Astrocyte of the hippocampus (primary cell): ENCODE measurements around the gene AP3S1.
A peak's percentile ranks its signal among the peaks of the same experiment; 100 is the strongest.
"Not testable (repeated sequence)": the region's sequence is repeated elsewhere in the genome, so short reads cannot be mapped to it uniquely, and the experiment has no call there.

Experiments used
- DNase-seq: peaks from one replicate; pipeline ENCODE4 v3.0.0; 2011; ENCODE audit warnings: low read depth, low spot score

The AP3S1 gene

GRCh38 chr5:115824983-115825382 lies 16.8 kb upstream of the AP3S1 start:
- DNase-seq = not testable (repeated sequence)

- no peak for DNase-seq
Measured at GRCh38 chr5:115825948-115826347, 15.8 kb upstream of the AP3S1 start.

- no peak for DNase-seq
Measured at GRCh38 chr5:115829913-115830312, 11.8 kb upstream of the AP3S1 start.

GRCh38 chr5:115831163-115831768 lies 10.5 kb upstream of the AP3S1 start:
- DNase-seq = peak; percentile 62

GRCh38 chr5:115835481-115835880 lies 6.3 kb upstream of the AP3S1 start:
- no peak for DNase-seq

DNA sequence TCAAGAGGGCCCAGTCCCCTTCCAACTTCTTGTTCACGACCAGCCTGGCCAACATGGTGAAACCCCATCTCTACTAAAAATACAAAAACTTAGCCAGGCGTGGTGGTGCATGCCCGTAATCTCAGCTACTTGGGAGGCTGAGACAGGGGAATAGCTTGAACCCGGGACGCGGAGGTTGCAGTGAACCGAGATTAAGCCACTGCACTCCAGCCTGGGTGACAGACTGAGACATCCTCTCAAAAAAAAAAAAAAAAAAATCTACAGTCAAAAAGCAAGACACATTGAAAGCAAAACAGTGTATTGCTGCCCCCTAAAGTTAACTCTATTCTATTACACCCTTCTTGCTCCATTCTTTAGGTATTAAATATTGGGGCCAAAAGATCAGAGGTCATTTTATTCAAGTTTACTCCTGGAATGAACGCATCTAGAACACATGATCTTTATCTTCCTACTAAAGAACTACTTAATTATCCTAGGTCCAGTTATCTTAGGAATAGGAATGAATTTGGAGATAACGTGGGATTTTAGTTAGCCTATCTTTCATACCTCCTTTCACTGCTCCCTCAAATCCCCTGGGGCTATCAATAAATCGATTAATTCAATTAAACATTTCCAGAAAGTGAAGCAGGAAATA lies 2.7 kb upstream of the AP3S1 start:
- DNase-seq = peak; percentile 56

DNA sequence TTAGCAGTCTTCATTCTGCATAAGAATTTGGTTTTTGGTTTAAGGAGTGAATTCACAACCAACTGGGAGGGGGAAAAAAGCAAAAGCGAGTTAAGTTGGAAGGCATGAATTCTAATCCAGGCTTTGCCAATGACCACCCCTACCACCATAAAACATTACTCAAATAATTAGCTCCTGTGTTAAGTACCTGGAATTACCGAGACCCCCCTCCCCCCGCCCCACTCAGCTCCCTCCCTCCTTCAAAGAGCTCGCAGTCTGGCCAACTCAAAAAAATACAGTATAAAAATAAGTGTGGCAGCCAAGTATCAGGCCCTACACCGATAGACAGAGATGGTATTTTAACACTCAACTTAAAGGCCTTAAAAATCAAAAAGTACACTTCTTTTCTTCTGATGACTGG lies 862 bp upstream of the AP3S1 start:
- no peak for DNase-seq

DNA sequence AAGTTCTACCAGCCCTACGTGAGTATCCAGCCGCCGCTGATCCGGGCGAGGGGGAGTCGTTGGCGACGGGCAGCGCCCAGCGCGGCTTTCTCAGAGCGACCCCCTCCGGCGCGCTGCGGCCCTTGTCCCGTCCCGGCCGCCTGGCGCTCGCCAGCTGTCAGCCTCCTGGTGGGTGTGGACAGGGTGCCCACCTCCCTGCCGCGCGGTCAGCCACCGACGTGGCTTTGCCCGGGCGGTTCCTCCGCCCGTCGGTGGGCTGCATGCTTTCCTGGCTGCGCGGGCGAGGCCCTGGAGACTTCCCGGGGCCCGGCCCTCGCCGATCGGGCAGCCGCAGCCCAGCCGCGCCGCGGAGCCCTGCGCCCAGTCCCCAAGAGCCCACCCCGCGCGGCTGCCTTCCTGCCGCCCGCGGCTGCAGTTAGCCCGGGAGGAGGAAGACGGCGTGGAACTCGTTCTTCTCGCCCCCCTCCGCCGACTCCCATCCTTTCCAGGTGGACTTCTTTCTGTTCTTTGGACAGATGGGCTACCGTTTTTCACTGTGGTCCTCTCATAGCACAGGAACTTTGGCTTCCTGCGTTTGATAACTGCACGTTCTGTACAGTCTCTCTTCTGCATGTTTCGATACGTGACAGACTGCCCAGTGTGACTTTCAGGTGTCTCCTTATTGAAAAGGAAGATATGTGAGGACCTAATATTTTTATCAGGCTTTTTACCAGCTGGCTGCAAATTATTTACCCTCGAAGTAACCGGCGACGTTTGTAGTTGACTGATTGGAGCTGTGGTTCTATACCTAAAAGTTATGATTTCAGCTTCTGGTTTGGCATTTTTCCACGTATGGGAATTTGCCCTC lies 577 bp downstream of the AP3S1 start:
- peak; percentile 89 for DNase-seq

GRCh38 chr5:115842952-115843351 lies 1.2 kb downstream of the AP3S1 start:
- DNase-seq = no peak

- no peak for DNase-seq
Measured at GRCh38 chr5:115843444-115844130, 1.9 kb downstream of the AP3S1 start.

- DNase-seq = no peak
Measured at GRCh38 chr5:115844321-115844817, 2.6 kb downstream of the AP3S1 start.

DNA sequence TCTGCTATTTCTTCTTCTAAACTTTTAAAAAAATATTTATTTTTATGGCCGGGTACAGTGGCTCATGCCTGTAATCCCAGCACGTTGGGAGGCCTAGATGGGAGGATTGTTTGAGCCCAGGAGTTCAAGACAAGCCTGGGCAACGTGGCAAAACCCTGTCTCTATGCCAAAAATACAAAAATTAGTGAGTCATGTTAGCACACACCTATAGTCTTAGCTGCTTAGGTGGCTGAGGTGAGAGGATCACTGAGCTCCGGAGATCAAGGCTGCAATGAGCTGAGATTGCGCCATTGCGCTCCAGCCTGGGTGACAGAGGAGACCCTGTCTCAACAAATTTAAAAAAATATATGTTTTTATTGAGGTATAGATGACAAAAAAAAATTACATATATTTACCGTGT lies 5.6 kb downstream of the AP3S1 start:
- DNase-seq = no peak

DNA sequence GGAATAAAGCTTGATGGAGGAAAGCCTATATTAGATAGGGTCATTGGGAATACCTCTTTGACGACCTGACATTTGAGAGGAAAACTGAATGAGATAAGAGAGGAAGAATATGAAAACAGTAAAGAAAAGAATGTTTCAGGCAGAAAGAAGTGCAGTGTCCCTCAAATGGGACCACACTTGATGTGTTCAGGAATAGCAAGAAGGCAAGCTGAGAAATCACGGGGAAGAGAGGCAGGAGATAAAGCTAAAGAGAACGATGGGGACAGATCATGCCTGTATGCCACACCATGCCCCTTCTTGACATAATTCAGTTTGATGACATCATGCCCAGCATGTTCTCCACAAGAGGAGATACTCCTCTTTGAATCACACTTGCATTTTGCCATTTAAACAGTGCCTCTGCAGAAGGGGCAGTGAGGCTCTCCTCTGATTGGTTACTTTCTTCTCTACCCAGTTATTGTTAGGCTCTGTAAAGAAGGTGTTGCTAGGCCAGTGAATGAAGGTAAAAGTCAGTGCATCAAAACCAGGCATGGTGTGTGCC lies 7.6 kb downstream of the AP3S1 start:
- no peak for DNase-seq

DNA sequence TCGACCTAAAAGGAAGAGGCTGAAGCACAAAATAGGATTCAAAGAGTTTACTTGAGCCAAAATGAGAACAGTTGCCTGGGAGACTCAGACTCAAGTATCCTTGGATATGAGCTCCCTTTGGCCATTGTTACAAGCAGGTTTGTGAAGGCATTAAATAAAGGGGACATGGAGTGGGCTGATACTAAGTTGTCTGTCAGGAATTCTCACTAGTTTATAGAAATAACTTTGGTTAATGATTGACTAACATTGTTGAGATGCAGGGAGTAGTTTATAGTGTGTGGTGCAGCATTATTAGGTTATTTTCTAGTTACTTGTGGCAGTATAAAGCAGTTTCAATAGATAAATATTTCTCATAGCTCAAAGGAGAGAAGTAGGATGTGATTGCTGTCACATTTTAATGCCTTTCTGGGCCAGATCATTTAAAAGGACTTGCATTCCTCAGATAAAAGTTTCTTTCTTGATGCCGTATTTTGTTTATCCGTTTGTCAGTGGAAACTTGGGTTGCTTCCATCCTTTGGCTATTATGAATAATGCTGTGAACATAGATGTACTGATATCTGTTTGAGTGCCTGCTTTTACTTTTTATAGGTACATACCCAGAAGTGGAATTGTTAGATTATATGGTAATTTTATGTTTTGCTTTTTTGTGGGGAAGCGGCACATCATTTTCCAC lies 9.1 kb downstream of the AP3S1 start:
- peak; percentile 70 for DNase-seq

GRCh38 chr5:115854139-115854538 lies 12.4 kb downstream of the AP3S1 start:
- DNase-seq = no peak

DNA sequence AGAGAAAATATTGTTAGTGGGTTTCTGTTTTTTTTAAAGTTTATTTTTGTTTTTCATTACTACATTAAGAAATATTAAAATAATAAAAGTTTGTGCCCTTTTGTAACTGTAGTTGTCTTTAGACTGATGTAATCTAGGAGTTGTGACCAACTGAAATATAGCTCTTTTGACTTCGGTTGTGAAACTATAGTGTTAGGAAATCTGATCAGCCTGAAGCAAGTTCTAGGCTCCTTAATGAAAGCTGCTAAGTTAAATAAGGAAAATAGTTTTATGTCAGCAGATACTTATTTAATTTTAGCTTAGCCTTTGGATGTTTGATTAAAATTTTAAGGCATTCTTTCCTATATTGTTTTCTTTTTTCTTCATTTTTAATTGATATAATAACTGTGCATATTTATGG lies 14.2 kb downstream of the AP3S1 start:
- DNase-seq = no peak

GRCh38 chr5:115857057-115857479 lies 15.3 kb downstream of the AP3S1 start:
- DNase-seq = no peak

- no peak for DNase-seq
Measured at GRCh38 chr5:115857626-115858349, 16.1 kb downstream of the AP3S1 start.

DNA sequence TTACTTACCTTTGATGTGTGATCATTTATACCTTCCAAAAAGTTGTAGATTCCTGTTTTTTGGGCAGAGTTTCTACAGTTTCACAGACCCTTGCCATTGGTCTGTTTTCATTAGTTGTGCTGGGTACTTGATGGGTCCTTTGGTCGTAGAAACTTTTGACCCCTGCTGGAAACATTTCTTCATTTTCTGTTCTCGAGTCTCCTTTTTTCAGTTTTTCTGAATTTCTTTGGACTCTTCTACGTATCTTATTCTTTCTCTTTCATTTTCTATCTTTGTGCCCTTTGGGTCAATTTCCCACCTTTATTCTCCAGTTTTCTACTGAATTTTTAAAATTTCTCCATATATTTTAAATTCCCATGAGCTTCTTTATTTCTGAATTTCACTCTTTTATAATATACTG lies 16.7 kb downstream of the AP3S1 start:
- no peak for DNase-seq

GRCh38 chr5:115859378-115859777 lies 17.6 kb downstream of the AP3S1 start:
- no peak for DNase-seq
